Erythroblast (primary cell): ENCODE measurements around the gene PTOV1.

Experiments
- GATA1 ChIP-seq: IDR thresholded peaks from 2 replicates; pipeline ENCODE4 v1.6.1; 2011; ENCODE audit warnings: low read depth, mild to moderate bottlenecking, control low read depth, low read length, moderate library complexity
- POLR2A ChIP-seq: IDR thresholded peaks from 2 replicates; pipeline ENCODE4 v1.6.1; 2011; ENCODE audit warnings: mild to moderate bottlenecking, low read length

GRCh38 chr19:49839713-49840112 lies 11.2 kb upstream of the PTOV1 start:
- no peak for TF ChIP-seq POLR2A
- TF ChIP-seq GATA1 = no peak
